Measurements from ENCODE around the gene NME4.
"Not testable (repeated sequence)": the region's sequence is repeated elsewhere in the genome, so short reads cannot be mapped to it uniquely, and the experiment has no call there.

The NME4 gene

DNA sequence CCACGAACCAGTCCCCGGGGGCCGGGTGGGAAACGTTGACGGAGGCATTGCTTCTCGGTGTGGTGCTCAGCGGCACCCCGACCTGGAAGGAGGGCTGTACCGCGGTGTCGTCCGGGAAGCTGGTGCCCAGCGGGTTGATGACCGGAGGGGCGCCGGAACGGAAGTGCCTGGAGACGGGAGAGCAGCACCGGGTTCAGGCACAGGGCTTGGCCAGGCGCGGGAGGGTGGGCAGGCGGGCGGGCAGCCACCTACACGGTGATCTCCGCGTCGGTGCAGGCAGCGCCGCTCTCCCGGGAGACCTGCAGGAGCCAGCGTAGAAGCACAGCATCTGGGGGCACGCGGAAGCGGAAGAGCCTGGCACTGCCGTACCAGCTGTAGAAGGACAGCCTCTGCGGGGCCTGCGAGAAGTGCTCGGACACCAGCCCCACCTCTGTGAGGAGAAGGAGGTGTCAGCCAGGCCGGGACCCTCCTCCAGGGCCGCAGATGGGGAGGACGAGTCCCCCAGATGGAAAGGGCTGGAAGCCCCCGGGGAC lies 19.5 kb upstream of the NME4 start:
- DNase-seq (ENCODE audit: low spot score), result no peak

DNA sequence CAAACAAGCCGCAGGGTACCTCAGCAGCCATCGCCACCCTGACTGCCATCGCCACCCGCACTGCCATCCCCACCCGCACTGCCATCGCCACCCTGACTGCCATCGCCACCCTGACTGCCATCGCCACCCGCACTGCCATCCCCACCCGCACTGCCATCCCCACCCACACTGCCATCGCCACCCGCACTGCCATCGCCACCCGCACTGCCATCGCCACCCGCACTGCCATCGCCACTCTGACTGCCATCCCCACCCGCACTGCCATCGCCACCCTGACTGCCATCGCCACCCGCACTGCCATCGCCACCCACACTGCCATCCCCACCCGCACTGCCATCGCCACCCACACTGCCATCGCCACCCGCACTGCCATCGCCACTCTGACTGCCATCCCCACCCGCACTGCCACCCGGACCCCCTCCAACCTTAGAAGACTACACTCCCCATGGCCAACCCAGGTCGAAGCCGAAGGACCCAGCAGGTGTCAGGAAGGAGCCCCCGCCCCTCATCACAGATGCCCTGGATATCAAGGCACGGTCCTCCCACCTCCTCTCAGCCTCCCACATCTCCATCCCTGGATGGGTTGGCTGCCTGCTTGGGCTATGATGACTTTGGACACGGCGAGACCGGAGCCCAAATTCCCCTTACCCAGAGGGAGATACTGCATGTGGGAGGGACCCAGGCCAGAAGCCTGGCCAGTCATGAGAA lies 18.7 kb upstream of the NME4 start:
- DNase-seq (ENCODE audit: low spot score), result not testable (repeated sequence)

DNA sequence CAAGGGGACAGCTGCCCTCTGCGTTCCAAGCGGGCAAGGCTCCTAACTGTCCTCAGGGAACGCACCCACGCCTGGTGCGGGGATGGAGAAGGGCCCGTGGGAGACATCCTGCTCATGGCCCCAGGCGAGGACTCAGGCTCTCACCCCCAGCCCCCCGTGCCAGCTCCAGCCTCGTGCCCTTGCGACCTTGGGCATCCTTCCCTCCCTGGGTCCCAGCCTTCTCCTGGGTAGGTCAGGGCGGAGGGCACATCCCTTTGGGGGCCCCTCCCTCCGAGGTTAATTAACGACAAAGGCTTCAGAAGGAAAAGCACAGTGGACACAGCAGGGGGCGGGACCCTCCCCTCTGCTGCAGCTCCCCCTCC lies 18.2 kb upstream of the NME4 start:
- no peak for DNase-seq (ENCODE audit: low spot score)

DNA sequence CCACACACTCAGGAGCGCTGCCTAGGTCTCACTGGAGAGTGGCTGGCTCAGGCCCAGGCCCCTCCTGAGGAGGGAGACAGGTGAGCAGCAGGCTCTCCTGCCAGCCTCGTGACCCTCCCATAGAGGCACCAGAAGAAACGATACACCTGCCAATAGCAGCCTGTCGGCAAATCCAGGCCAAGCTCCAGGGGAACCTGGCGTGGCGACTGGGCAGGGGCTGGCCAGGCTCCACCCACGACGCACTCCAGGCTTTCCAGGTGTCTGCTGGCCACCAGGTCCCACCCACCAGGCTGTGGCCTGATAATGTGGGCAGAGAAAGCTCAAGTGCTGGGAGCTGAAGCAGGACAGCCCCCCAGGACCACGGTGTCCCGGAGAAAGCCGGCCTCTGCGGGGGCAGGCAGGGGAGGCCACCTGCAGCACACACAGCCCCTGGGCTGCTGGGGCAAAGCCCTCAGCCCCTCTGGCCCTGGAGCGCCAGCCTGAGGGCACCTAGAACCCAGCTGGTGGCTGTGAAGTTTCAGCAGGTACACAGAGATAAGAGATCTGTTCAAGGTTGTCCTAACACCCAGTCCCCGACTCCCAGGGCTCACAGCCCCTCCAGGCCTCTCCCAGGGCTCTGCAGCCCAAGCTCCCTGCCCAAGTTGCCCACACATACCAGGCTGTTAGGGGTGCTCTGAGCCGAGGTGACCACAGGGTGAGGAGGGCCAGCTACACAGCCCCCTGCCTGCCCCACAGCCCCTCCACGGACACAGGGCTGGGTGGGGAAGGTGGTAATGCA lies 17.6 kb upstream of the NME4 start:
- DNase-seq (ENCODE audit: low spot score), result no peak

DNA sequence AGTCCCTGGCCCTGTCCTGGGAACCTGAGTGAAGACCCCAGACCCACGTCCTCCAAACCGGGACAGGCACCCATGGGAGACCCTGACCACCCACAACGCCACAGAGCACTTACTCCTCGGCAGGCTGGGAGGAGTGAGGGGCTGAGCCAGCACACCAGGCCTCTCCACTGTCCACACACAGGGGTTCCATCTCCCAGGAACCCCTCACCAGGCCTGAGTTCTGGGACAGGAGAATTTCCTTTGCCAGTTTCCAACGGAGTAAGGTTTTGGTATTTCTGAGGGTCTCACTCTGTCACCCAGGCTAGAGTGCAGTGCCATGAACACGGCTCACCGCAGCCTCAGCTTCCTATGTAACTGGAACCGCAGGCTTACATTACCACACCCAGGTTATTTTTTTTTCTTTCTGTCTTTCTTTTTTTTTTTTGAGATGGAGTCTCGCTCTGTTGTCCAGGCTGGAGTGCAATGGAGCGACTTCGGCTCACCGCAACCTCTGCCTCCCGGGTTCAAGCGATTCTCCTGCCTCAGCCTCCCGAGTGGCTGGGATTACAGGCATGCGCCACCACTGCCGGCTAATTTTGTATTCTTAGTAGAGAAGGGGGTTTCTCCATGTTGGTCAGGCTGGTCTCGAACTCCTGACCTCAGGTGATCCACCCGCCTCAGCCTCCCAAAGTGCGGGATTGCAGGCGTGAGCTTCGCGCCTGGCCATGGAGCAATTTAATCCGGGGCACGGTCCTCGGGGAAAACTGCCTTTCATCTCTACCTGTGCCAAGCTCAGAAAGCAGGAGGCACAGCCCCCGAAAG lies 16.8 kb upstream of the NME4 start:
- DNase-seq (ENCODE audit: low spot score), result no peak

DNA sequence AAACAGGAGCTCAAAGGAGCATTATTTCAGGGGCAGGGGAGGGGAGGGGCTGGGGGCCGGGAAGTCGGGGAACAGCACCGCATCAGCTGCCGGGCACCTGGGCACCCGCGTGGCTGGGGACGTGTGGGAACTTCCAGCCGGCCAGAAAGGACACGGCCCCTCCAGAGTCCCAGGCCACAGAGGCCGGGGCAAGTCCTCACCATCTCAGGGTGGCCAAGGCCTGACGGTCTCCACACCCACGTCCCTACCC lies 16.3 kb upstream of the NME4 start:
- no peak for DNase-seq (ENCODE audit: low spot score)

DNA sequence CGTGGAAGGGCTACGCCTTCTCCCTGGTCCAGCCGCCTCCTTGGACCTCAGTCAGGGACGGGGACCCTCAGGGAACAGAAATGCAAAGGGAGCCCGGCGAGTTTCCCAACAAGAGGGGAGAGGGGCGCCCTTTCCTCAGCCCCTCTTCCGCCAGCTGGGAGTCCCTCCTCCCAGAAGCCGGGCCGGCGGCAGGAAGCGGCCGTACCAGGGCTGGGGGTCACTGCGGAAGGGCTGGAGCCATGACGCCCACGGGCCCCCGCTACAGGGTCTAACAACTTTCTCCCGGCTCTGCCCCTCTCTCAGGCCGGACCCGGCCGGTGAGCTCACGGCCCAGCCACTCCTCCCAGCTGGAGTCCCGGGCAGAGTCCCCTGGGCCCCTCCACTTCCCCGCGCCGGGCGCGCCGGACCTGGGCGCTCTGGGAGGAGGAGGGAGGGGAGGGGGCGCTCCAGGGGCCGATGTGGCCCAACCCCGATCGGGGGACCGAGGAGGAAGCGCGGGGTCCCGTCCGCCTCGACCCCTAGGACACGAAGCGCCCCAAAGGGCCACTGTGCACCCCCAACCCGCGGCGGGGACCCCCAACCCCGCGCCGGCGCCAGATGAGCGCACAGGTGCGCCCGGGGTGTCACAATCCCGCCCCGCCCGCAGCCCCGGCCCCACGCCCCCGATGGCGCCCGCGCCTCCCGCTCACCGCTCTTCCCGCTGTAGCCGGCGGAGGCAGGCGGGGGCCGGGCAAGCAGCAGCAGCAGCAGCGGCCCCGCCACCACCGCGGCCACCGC lies 15.8 kb upstream of the NME4 start:
- no peak for DNase-seq (ENCODE audit: low spot score)

DNA sequence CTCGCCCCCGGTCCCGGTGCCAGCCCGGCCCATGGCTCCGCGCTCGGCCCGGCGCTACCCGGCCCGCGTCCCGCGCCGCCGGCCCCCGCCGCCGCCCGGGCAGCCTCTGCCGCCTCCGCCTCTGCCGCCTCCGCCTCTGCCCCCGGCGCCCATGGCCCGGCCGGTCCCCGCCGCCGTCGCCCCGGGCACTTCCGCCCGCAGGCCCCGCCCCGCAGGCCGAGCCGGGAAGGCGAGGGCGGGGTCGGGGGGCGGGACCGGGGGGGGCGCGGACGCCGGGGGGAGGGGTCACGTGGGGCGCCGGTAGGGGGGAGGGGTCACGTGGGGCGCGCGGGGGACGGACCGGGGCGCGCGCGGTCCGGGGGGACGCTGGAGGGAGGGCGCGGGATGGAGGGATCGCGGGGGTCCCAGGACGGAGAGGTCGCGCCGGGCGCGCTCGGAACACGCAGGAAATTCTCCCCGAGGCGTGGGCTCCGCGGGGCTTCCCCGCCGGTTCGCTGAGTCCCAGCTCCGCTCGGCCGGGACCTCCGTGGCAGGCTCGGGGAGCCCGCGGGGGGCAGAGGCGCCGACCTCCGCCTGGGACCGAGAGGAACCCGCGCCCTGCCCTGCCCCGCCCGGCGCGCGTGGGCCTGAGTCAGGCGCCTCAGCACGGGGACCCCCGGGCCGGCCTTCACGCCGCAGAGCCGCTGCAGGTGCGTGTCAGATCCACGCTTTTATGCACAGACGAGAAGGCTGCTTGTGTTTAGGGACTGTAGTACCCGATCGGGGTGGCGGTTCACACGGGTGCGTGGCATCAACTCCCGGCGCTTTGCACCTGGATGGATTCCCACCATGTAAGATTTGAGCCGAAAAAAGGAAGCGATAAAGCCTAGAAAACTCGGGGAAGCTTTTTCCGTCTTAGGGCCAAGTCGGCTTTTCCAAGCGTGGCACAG lies 14.9 kb upstream of the NME4 start, which contains the start of gene PGAP6:
TSS of gene PGAP6 (minus strand) at position 190 of the 929 bp plus-strand sequence. CDS start at position 33, 157 bp downstream.
- DNase-seq (ENCODE audit: low spot score), result no peak

DNA sequence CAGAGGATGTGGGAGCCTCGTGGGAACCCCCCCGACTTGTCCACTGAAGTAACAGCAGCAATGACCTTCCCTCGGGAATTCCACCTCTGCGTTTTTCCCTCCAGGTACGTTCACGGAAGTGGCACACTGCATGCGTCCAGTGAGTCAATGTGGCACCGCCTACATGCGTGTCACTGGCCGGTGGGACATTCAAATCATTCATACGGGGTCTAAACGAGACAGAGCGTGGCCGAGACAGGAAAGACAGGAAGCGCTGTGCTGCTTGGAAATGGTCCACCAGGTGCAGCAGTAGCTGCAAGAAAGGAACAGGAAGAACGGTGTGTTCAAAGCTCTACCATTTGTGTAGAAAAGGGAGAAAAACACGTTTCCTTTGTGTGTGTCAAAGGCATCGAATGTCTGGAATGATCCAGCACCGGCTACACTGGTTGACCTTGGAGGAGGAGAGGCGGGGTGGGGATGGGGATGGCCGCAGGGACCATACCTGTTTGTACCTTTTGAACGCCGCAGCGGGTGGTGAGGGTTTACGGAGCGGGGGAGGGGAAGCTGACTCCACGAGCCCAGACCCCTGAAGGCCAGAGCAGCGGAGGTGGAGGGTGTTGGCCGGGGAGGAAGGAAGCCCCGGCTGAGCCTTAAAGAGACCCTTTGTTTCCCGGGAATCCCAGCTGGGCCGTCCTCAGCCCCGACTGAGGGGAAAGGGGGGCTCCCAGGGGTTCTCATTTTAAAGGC lies 13.5 kb upstream of the NME4 start:
- DNase-seq (ENCODE audit: low spot score), result no peak

DNA sequence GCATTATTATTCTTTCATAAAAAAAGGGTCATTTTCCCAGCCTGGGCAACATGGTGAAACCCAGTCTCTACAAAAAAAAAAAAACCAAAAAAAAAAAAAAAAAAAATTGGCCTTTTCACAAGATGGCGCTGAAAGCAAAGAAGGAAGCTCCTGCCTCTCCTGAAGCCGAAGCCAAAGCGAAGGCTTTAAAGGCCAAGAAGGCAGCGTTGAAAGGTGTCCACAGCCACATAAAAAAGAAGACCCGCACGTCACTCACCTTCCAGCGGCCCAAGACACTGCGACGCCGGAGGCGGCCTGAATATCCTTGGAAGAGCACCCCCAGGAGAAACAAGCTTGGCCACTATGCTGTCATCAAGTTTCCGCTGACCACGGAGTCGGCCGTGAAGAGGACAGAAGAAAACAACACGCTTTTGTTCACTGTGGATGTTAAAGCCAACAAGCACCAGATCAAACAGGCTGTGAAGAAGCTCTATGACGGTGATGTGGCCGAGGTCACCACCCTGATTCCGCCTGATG lies 10.3 kb upstream of the NME4 start:
- peak; percentile 70 for DNase-seq (ENCODE audit: low spot score)

DNA sequence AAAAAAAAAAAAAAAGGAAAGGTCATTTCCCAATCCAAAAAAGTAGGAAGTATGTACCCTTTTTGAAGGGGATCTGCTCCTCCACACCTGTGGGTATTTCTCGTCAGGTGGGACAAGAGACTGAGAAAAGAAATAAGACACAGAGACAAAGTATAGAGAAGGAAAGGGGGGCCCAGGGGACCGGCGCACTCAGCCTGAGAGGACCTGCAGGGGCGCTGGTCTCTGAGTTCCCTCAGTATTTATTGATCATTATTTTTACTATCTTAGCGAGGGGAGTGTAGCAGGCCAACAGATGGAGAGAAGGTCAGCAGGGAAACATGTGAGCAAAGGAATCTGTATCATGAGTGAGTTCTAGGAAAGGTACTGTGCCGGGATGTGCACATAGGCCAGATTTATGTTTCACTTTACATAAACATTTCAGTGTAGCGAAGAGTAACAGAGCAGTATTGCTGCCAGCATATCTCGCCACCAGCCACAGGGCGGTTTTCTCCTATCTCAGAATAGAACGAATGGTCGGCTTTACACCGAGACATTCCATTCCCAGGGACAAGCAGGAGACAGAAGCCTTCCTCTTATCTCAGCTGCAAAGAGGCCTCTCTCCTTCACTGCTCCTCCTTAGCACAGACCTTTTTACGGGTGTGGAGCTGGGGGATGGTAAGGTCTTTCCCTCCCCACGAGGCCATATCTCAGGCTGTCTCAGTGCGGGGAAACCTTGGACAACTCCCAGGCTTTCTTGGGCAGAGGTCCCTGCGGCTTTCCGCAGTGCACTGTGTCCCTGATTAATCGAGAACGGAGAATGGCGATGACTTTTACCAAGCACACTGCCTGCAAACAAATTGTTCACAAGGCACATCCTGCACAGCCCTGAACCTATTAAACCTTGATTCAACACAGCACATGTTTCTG lies 9.0 kb upstream of the NME4 start:
- not testable (repeated sequence) for DNase-seq (ENCODE audit: low spot score)

DNA sequence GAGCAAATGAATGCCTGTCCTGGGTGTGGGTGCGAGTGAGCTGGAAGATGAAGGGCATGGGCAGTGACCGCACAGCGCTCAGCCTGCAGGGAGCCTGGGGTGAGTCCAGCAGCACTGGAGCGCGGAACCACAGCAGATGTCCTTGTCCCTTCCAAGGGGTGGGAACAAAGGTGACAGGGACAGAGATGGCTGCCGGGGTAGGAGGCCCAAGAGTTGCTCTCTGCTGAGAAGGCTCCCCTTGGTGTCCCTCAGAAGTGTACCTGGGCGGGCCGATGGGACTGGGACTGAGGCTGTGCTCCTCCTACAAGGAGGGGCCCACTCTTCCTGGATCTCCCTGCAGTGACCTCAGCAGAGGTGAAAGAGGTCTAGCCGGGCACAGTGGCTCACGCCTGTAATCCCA lies 7.6 kb upstream of the NME4 start:
- no peak for DNase-seq (ENCODE audit: low spot score)

DNA sequence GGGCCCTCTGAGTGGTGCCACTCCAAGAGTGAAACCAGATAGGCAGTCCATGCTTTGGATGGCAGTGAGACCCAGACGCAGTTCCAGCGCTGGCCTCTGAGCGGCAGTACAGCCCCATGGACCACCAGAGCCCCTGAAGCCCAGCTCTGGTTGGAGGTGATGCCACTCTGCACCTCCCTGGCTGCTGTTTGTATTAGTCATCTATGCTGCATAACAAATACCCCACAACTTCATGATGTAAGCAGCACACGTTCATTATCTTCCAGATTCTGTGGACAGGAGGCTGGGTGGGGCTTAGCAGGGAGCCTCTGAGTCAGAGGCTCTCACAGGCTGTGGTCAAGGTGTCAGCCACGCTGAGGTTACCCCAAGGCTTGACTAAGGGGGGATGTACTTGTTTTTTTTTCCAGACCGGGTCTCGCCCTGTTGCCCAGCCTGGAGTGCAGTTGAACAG lies 5.1 kb upstream of the NME4 start:
- DNase-seq (ENCODE audit: low spot score), result peak; percentile 66

DNA sequence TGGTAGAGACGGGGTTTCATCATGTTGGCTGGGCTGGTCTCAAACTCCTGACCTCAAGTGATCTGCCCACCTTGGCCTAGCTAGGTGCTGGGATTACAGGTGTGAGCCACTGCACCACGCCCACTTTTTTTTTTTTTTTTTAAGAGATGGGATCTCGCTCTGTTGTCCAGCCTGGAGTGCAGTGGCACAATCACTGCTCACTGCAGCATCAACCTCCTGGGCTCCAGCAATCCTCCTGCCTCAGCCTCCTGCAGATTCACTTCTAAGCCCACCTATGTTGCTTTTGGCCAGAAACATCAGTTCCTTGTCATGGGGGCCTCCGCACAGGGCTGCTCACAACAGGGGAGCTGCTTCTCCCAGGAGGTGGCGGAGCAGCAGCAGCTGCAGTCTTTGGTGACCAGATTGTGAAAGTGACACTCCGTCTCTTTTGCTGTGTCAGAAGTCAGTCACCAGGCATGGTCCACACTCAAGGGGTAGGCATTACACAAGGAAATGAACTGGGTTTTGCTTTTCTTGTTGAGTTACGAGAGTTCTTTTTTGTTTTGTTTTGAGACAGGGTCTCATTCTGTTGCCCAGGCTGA lies 4.5 kb upstream of the NME4 start:
- no peak for DNase-seq (ENCODE audit: low spot score)

DNA sequence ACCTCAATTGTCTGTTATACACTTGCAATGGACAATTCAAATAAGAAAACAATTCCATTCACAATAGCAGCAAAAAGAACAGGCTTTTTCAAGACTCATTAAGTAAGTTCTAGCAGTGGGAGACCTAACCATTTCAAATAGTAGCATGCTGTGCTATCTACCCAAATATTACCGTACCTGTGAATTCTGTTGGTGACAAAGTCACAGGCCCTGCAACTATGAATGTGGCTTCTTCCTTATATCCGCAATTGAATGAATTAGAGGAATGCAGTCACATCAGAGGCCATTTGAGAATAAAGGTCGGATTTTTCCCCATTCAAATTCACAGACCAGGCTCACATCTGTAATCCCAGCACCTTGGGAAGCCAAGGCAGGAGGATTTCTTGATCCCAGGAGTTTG lies 800 bp upstream of the NME4 start:
- DNase-seq (ENCODE audit: low spot score), result no peak

DNA sequence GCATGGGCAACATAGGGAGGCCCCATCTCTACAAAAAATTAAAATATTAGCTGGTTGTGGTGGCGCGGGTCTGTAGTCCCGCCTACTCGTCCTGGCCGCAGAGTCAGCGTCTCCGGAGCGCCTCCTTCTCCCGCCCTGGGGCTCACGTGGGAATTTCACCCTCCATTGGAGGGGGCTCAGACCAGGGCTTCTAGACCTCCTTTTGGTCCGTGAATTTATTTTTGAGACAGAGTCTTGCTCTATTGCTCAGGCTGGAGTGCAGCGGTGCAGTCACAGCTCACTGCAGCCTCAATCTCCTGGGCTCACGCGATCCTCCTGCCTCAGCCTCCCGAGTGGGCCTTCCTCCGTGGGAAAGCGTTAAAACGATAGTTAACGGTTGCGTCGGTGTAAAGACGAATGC lies 394 bp upstream of the NME4 start:
- DNase-seq (ENCODE audit: low spot score), result no peak

DNA sequence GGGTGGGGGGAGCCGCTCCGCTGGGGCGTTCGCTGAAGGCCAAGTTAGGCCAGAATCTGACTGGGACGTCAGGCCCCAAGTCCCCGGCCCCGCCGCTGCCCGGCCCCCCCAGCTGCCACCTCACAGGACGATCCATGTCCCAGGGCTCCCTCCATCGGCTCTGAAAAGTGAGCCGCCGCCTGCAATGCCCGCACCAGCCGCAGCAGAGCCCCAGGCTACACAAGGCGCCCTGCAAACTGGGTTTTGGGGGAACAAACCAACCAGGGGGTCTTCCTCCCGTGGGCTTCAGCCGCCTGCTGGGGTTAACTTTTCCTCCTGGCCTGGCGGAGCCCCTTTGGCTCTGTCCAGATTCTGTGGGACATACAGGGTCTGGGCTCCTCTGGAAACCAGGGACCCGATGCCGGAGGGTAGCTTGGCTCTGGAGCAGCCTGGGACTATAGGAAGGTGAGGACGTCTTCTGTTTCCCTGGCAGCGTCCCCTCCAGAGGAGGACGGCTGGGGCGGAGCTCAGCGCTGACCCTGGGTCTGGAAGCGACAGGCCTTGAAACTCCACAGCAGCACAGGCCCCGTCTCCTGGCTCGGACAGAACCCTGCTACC lies 835 bp downstream of the NME4 start:
- DNase-seq (ENCODE audit: low spot score), result no peak
